ENCODE results near the gene INS.

GRCh38 chr11:2166091-2166851, 5.3 kb upstream of the INS start:
- TF ChIP-seq CTCF (IDR thresholded peaks at IDR 0.05; ENCODE audit: insufficient read depth, low read length) (no peak), POLR2AphosphoS5 (IDR thresholded peaks at IDR 0.05; ENCODE audit: low read depth) (no peak), SPI1 (IDR thresholded peaks at IDR 0.05; ENCODE audit: borderline replicate concordance, low read depth) (no peak), GABPA (IDR thresholded peaks at IDR 0.05; ENCODE audit: low read depth) (no peak)
- TF ChIP-seq, protein P1, sequence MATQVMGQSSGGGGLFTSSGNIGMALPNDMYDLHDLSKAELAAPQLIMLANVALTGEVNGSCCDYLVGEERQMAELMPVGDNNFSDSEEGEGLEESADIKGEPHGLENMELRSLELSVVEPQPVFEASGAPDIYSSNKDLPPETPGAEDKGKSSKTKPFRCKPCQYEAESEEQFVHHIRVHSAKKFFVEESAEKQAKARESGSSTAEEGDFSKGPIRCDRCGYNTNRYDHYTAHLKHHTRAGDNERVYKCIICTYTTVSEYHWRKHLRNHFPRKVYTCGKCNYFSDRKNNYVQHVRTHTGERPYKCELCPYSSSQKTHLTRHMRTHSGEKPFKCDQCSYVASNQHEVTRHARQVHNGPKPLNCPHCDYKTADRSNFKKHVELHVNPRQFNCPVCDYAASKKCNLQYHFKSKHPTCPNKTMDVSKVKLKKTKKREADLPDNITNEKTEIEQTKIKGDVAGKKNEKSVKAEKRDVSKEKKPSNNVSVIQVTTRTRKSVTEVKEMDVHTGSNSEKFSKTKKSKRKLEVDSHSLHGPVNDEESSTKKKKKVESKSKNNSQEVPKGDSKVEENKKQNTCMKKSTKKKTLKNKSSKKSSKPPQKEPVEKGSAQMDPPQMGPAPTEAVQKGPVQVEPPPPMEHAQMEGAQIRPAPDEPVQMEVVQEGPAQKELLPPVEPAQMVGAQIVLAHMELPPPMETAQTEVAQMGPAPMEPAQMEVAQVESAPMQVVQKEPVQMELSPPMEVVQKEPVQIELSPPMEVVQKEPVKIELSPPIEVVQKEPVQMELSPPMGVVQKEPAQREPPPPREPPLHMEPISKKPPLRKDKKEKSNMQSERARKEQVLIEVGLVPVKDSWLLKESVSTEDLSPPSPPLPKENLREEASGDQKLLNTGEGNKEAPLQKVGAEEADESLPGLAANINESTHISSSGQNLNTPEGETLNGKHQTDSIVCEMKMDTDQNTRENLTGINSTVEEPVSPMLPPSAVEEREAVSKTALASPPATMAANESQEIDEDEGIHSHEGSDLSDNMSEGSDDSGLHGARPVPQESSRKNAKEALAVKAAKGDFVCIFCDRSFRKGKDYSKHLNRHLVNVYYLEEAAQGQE (IDR thresholded peaks at IDR 0.05; ENCODE audit: insufficient replicate concordance, low read depth), result no peak
